ENCODE data around the gene PPP1R18. TPM values are rescaled to one million over a fixed set of nuclear protein-coding genes. Genes with fewer than 3 reads are reported as not detected.

The PPP1R18 gene
- total RNA-seq, 1 donor from 2014 or later: 78.5 TPM

GRCh38 chr6:30711758-30712380 is 25.4 kb upstream of the PPP1R18 start:
- Histone ChIP-seq H3K27ac (no peak overlapping the region), H3K4me1 (peaks cover 9% of the 10 kb centered on the region), H3K9me3 (no peaks in the 10 kb centered on the region), H3K27me3 (ENCODE audit: low read depth) (no peaks in the 10 kb centered on the region), H3K36me3 (peaks cover 82% of the 10 kb centered on the region), H3K4me3 (no peak overlapping the region)
- DNase-seq (peak; percentile 17), ATAC-seq (no peak)
- no peak for TF ChIP-seq CTCF (IDR thresholded peaks at IDR 0.05)
- intact Hi-C loops (cut with DNase I): no loop called here

GRCh38 chr6:30709101-30709868 is 22.8 kb upstream of the PPP1R18 start:
- peak; percentile 9 for DNase-seq
- Histone ChIP-seq H3K27ac (no peak overlapping the region), H3K27me3 (ENCODE audit: low read depth) (no peaks in the 10 kb centered on the region), H3K36me3 (peaks cover 88% of the 10 kb centered on the region), H3K4me1 (no peaks in the 10 kb centered on the region), H3K9me3 (no peaks in the 10 kb centered on the region), H3K4me3 (no peak overlapping the region)
- TF ChIP-seq CTCF (IDR thresholded peaks at IDR 0.05): no peak
- intact Hi-C loops (cut with DNase I): no loop called here
- ATAC-seq: no peak

GRCh38 chr6:30707281-30707850 is 20.9 kb upstream of the PPP1R18 start:
- ATAC-seq: no peak
- no peak for DNase-seq
- H3K4me3 ChIP-seq: no peak overlapping the region
- no peak overlapping the region for H3K27ac ChIP-seq
- no peaks in the 10 kb centered on the region for H3K4me1 ChIP-seq
- intact Hi-C loops (cut with DNase I): no loop called here
- H3K36me3 ChIP-seq: peaks cover 84% of the 10 kb centered on the region
- TF ChIP-seq CTCF (IDR thresholded peaks at IDR 0.05): no peak
- H3K27me3 ChIP-seq (ENCODE audit: low read depth): no peaks in the 10 kb centered on the region
- no peaks in the 10 kb centered on the region for H3K9me3 ChIP-seq

- H3K27ac ChIP-seq: no peak overlapping the region
- no peak for ATAC-seq
- intact Hi-C loops (cut with DNase I): no loop called here
- no peaks in the 10 kb centered on the region for H3K9me3 ChIP-seq
- no peaks in the 10 kb centered on the region for H3K4me1 ChIP-seq
- H3K27me3 ChIP-seq (ENCODE audit: low read depth): no peaks in the 10 kb centered on the region
- peak; percentile 8 for DNase-seq
- H3K4me3 ChIP-seq: no peak overlapping the region
- no peak for TF ChIP-seq CTCF (IDR thresholded peaks at IDR 0.05)
- H3K36me3 ChIP-seq: peaks cover 68% of the 10 kb centered on the region
These were observed 19.2 kb upstream of the PPP1R18 start for GRCh38 chr6:30705620-30706019.

GRCh38 chr6:30703821-30704220 is 17.4 kb upstream of the PPP1R18 start:
- Histone ChIP-seq H3K4me3 (no peak overlapping the region), H3K36me3 (peaks cover 60% of the 10 kb centered on the region), H3K27ac (no peak overlapping the region), H3K9me3 (no peaks in the 10 kb centered on the region), H3K27me3 (ENCODE audit: low read depth) (no peaks in the 10 kb centered on the region), H3K4me1 (no peaks in the 10 kb centered on the region)
- intact Hi-C loops (cut with DNase I): no loop called here
- TF ChIP-seq CTCF (IDR thresholded peaks at IDR 0.05): no peak
- ATAC-seq: no peak
- peak; percentile 20 for DNase-seq

Data from lower lobe of right lung (tissue), 2 donors.